Ishikawa (cell line): ENCODE data around the gene SPINK8.

Experiments used
- CREB1 ChIP-seq: IDR thresholded peaks from 2 replicates; pipeline ENCODE4 v1.6.1; 2012; ENCODE audit warnings: low read depth
- FOXM1 ChIP-seq: IDR thresholded peaks from 2 replicates; pipeline ENCODE4 v1.6.1; 2012; ENCODE audit warnings: low read depth, borderline replicate concordance
- MAX ChIP-seq: IDR thresholded peaks from 2 replicates; pipeline ENCODE4 v1.6.1; 2012
- RAD21 ChIP-seq: IDR thresholded peaks from 2 replicates; pipeline ENCODE4 v1.6.1; 2012; ENCODE audit warnings: low read depth

- TF ChIP-seq RAD21 (no peak), MAX (no peak), FOXM1 (no peak), CREB1 (no peak)
Measured at GRCh38 chr3:48353987-48354386, 20.5 kb upstream of the SPINK8 start.
